Epithelial cell of esophagus (primary cell): ENCODE data around the gene HCN3.
A peak's percentile ranks its signal among the peaks of the same experiment; 100 is the strongest.

Experiments used
- DNase-seq: peaks from one replicate; pipeline ENCODE4 v3.0.0; 2010; ENCODE audit warnings: low read depth
- H3K4me3 ChIP-seq: 2 replicates; pipeline ENCODE4 v1.5.1; 2011; ENCODE audit warnings: mild to moderate bottlenecking, low read length, control low read depth
- TF ChIP-seq, protein P1 (sequence below): IDR thresholded peaks from 2 replicates; pipeline ENCODE4 v1.5.1; 2011; ENCODE audit warnings: low read depth, mild to moderate bottlenecking, low read length, control low read depth, inconsistent platforms; ENCODE audit not compliant: insufficient read depth; ENCODE audit errors: missing control alignments

HCN3 gene

DNA sequence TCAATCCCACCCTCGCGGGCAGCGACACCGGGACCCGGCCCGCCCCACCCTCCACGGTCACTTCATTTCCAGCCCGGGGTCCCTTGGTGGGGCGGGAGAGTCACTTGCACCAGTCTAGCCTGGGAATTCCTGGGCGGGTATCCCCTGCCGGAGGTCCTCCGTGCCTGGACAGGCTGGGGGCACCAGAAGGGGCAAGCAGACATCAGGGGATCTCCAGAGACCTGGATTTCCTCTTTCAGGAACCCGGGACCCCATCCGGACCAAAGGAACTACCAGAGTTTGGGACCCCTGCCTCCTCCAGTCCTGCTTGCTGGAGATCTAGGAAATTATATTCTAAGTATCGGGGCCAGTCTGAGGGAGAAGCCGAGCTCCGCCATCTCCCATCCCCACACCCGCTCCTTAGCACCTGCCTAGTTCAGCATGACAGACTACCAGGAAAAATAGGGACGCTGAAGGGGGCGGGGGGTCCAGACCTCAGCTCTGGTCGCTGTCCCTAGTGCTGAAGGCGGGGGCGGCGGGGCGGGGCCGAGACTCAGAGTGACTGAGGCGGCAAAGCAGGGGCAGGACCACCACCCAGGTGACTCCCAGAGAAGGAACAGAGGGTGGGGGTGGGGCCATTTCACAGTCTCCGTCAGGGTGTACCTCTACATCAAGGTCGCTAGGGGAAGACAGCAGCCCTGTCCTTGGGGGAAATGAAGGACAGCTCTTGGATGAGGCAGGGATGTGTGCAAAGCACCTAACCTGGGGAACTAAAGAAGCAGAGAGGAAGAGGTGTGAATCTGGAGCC, 832 bp downstream of the HCN3 start:
- peak; percentile 59 for DNase-seq
- TF ChIP-seq, protein P1, sequence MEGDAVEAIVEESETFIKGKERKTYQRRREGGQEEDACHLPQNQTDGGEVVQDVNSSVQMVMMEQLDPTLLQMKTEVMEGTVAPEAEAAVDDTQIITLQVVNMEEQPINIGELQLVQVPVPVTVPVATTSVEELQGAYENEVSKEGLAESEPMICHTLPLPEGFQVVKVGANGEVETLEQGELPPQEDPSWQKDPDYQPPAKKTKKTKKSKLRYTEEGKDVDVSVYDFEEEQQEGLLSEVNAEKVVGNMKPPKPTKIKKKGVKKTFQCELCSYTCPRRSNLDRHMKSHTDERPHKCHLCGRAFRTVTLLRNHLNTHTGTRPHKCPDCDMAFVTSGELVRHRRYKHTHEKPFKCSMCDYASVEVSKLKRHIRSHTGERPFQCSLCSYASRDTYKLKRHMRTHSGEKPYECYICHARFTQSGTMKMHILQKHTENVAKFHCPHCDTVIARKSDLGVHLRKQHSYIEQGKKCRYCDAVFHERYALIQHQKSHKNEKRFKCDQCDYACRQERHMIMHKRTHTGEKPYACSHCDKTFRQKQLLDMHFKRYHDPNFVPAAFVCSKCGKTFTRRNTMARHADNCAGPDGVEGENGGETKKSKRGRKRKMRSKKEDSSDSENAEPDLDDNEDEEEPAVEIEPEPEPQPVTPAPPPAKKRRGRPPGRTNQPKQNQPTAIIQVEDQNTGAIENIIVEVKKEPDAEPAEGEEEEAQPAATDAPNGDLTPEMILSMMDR, result peak; percentile 59
- peak overlapping the region; percentile 65 for H3K4me3 ChIP-seq

DNA sequence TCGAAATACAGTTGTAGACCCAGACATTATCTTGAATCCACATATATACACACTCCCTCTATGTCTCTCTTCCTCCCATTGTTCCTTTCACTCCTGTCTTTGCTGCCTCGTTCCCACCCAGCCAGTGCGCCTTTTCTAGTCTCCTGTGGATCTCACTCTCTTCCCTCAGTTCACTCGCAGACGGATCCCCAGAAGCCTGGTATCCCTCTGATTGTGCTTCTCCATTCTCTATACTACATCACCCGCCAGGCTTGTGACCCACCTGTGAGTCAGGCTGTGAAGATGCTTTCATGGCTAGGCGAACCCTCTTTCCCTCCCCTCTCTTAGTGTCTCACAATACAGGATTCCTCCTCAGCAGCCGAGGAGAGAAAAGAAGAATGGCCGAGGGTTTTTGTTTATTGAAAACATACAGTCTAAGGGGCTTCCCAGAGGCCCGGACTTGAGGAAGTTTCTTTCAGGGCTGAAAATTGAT, 1.5 kb downstream of the HCN3 start:
- peak; percentile 47 for DNase-seq
- H3K4me3 ChIP-seq, result no peak overlapping the region
- TF ChIP-seq, protein P1, result no peak

DNA sequence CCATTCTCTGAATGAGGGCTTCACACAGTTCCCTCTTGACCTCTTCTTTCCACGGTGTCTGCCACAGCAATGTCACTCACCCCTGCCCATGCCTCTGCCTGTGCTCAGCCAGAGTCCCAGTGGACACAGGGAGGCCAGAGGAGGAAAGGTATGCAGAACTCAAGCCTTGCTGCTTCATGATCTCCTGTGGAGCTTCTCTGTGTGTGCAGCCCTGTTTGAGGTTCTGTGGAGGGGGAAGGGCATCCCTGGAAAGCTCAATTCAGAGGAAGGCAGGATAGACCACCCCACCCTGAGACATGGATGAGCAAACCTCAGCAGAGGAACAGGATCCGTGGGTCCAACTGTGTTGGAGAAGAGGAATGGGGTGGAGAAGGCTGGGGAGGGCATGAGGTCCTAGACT, 2.0 kb downstream of the HCN3 start:
- TF ChIP-seq, protein P1, result no peak
- no peak overlapping the region for H3K4me3 ChIP-seq
- DNase-seq, result no peak

DNA sequence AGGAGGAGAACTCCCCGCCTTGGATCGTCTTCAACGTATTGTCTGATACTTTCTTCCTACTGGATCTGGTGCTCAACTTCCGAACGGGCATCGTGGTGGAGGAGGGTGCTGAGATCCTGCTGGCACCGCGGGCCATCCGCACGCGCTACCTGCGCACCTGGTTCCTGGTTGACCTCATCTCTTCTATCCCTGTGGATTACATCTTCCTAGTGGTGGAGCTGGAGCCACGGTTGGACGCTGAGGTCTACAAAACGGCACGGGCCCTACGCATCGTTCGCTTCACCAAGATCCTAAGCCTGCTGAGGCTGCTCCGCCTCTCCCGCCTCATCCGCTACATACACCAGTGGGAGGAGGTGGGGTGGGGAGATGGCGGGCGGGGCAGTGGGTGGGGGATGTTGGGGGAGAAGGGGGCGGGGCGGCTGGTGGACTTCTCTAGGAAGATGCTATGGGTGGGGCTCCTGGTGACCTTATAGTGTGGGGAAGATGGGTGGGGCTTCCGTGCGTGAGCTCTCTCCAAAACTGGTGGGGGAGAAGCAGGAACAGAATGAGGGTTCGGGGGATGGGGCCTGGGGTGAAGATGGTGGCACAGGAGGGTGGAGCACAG, 5.3 kb downstream of the HCN3 start:
- no peak overlapping the region for H3K4me3 ChIP-seq
- TF ChIP-seq, protein P1, result no peak
- no peak for DNase-seq

DNA sequence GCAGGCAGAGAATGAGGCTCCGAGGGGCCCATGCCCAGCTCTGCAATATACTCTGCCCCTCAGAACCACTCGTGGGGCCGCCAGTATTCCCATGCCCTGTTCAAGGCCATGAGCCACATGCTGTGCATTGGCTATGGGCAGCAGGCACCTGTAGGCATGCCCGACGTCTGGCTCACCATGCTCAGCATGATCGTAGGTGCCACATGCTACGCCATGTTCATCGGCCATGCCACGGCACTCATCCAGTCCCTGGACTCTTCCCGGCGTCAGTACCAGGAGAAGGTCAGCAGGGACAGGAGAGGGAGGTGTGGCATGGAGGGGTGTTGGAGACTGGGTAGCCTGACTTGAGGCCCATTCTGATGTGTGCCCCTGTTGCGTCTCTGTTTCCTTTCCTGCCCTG, 7.2 kb downstream of the HCN3 start:
- DNase-seq, result no peak
- TF ChIP-seq, protein P1, result no peak

DNA sequence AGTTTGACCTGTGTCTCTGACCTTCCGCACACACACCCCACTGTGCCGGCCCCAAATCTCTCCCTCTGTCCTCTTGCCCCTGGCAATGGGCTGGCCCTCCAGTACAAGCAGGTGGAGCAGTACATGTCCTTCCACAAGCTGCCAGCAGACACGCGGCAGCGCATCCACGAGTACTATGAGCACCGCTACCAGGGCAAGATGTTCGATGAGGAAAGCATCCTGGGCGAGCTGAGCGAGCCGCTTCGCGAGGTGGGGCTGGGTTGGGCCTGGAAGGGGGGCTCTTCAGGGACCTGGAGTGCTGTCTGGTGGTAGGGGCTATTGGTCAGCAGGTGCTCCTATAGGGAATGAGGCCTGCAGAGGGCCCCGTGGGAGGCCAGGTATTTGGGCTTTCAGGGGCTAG, 7.8 kb downstream of the HCN3 start:
- TF ChIP-seq, protein P1, result no peak
- H3K4me3 ChIP-seq, result no peak overlapping the region
- DNase-seq, result no peak

More for the DNA sequence above, 7.2 kb downstream of the HCN3 start:
- no peak overlapping the region for H3K4me3 ChIP-seq
